ENCODE measurements around the gene CA10. TPM values are rescaled to one million over a fixed set of nuclear protein-coding genes. Genes with fewer than 3 reads are reported as not detected.

Gene CA10
- total and polyA plus RNA-seq, 2 experiments from 2014 or later, result 0.92 to 1.5 TPM

- TF ChIP-seq ZNF462 (CRISPR knock-in tag; IDR thresholded peaks at IDR 0.05) (no peak), ETS1 (IDR thresholded peaks at IDR 0.05) (no peak), NANOG (IDR thresholded peaks at IDR 0.05; ENCODE audit: borderline replicate concordance) (no peak), CTCF (conservative IDR thresholded peaks at IDR 0.05; ENCODE audit: low read depth in 2 of 2) (no peak), STAT1 (IDR thresholded peaks at IDR 0.05; ENCODE audit: unreplicated experiment) (no peak), POLR2AphosphoS5 (IDR thresholded peaks at IDR 0.05; ENCODE audit: low read depth) (no peak), EZH2phosphoT487 (IDR thresholded peaks at IDR 0.05; ENCODE audit: unreplicated experiment) (no peak), EZH2 (IDR thresholded peaks at IDR 0.05; ENCODE audit: low read depth, unreplicated experiment) (no peak)
Measured at GRCh38 chr17:51955245-51955644, 203.3 kb downstream of the CA10 start (continued).

Data from GM23338 (cell line).